Esophagus squamous epithelium (tissue), 5 donors: ENCODE results near the gene DHRS13. TPM values are rescaled to one million over a fixed set of nuclear protein-coding genes. Genes with fewer than 3 reads are reported as not detected.

Source experiments
- DNase-seq: peaks from one replicate; lab custom pipeline; 2025; lab: John Stamatoyannopoulos, UW
- H3K27ac ChIP-seq, 4 donors: fragments of 200-600 bp; sonication (generic); one replicate each; pipeline ENCODE4 v1.5.1; 2016 to 2019; ENCODE audit warnings: mild to moderate bottlenecking in 1 of 4
- H3K27me3 ChIP-seq, 4 donors: fragments of 200-600 bp; sonication (generic); 1 replicate in 3 of 4; 2 replicates in 1 of 4; pipeline versions ENCODE4 v1.5.1 to v1.6.0; 2017 to 2021; ENCODE audit warnings: antibody characterized with exemption in 1 of 4
- H3K36me3 ChIP-seq, 3 donors: fragments of 200-600 bp; sonication (generic); one replicate each; pipeline ENCODE4 v1.5.1; 2016 to 2019
- H3K4me1 ChIP-seq, 3 donors: fragments of 200-600 bp; sonication (generic); one replicate each; pipeline ENCODE4 v1.5.1; 2017 to 2019
- H3K4me3 ChIP-seq, 4 donors: fragments of 200-600 bp; sonication (generic); 1 replicate in 3 of 4; 2 replicates in 1 of 4; pipeline ENCODE4 v1.5.1; 2016 to 2019; ENCODE audit warnings: mild to moderate bottlenecking in 2 of 4, moderate library complexity in 1 of 4
- H3K9me3 ChIP-seq, 3 donors: fragments of 200-600 bp; sonication (generic); one replicate each; pipeline ENCODE4 v1.5.1; 2016 to 2019
- POLR2A ChIP-seq, 4 donors: fragments of 450-650 bp; IDR thresholded peaks; one replicate each; pipeline ENCODE4 v1.6.1; 2017; ENCODE audit warnings: antibody characterized with exemption in 4 of 4, mild to moderate bottlenecking in 4 of 4, moderate library complexity in 3 of 4
- WGBS, 2 donors: methylation state at CpG; one replicate each; pipeline ENCODE4 v1.1.5; 2018; 5-methylcytosine and 5-hydroxymethylcytosine counted together
- intact Hi-C: fragments of 100-400 bp; cut with DNase I; formaldehyde crosslinking; loops from one replicate; pipeline ENCODE4 v1.15.0; 2022
- total RNA-seq, 4 donors: library from RNA; depleted of rRNA; stranded (reverse); fragments of >200 nt; gene quantifications; one replicate each; pipeline ENCODE4 v1.1.0, GENCODE V29; 2016
- TF ChIP-seq, protein P1 (sequence below), 6 experiments: fragments of 450-650 bp in 4 of 6; fragments of 200-600 bp in 2 of 6; sonication (generic) in 2 of 6; IDR thresholded peaks; one replicate each; pipeline ENCODE4 v1.5.1; 2016 to 2019; ENCODE audit warnings: antibody characterized with exemption in 6 of 6, mild to moderate bottlenecking in 4 of 6, moderate library complexity in 4 of 6
- donor health status: DM: yes; HTN: yes; CAD: no.

The DHRS13 gene
- total RNA-seq, 4 donors from 2014 or later = 10.3 to 17.0 (median 14.9) TPM

DNA sequence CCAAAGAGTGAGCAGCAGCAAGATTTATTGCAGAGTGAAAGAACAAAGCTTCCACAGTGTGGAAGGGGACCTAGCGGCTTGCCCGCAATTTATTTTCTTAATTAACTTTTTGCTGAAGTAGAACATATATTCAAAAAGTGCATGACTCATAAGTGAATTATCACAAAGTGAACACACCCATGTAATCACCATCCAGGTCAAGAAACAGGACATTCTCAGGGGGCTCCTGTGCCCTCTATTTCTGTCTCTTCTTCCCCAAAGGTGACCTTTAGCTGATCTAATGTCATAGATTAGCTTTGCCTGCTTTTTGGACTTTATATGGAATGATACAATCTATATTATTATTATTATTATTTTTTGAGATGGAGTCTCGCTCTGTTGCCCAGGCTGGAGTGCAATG is 28.1 kb downstream of the DHRS13 start:
- Histone ChIP-seq H3K27ac (no peak overlapping the region), H3K4me3 (no peak overlapping the region), H3K36me3 (peaks cover 1 to 24% (median 13%) of the 10 kb centered on the region in 3 donors), H3K27me3 (no peaks in the 10 kb centered on the region), H3K4me1 (peaks cover 0 to 26% (median 0%) of the 10 kb centered on the region in 3 donors), H3K9me3 (no peaks in the 10 kb centered on the region)
- WGBS, 2 donors = 82 to 90% methylated on average over 3 of the region's 3 CpGs
- TF ChIP-seq, protein P1, sequence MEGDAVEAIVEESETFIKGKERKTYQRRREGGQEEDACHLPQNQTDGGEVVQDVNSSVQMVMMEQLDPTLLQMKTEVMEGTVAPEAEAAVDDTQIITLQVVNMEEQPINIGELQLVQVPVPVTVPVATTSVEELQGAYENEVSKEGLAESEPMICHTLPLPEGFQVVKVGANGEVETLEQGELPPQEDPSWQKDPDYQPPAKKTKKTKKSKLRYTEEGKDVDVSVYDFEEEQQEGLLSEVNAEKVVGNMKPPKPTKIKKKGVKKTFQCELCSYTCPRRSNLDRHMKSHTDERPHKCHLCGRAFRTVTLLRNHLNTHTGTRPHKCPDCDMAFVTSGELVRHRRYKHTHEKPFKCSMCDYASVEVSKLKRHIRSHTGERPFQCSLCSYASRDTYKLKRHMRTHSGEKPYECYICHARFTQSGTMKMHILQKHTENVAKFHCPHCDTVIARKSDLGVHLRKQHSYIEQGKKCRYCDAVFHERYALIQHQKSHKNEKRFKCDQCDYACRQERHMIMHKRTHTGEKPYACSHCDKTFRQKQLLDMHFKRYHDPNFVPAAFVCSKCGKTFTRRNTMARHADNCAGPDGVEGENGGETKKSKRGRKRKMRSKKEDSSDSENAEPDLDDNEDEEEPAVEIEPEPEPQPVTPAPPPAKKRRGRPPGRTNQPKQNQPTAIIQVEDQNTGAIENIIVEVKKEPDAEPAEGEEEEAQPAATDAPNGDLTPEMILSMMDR (IDR thresholded peaks at IDR 0.05) = no peak
- no peak for TF ChIP-seq POLR2A (IDR thresholded peaks at IDR 0.05)
- intact Hi-C loops = no loop called here
- no peak for DNase-seq

DNA sequence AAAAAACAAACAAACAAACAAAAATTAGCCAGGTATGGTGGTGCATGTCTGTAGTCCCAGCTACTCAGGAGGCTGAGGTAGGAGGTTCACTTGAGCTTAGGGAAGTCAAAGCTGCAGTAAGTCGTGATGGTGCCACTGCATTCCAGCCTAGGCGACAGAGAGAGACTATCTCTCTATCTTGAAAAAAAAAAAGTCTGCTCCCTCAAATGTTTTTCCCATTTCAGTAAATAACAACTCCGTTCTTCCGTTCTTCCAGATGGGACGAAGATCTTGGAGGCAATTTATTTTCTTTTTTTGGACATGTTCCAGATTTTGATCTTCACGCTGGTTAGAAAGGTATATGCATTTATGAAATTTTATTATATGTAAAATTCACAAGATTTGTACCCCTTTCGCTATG is 29.0 kb downstream of the DHRS13 start:
- WGBS, 2 donors = 87 to 91% methylated on average over 7 of the region's 7 CpGs

DNA sequence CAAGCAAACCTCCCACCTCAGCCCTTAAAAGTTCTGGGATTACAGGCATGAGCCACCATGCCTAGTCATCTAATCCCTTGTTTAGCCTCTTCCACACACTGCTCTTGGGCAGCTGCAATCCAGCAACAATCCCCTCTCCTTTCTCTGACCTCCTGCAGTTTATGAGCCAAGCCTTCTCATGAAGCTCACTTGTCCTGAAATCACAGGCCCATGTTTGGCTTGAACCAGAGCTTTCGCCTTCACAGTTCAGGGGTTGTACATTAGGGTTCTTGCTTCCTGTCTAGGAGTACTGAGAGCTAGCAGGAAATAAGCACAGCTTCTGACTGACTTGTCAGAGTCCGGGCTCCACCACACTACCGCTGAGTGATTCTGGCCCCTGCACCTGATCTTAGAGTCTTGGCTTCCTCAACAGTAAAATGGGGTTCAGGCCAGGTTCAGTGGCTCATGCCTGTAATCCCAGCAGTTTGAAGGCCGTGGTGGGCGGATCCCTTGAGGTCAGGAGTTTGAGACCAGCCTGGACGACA is 31.8 kb downstream of the DHRS13 start:
- H3K4me1 ChIP-seq = peaks cover 0 to 31% (median 0%) of the 10 kb centered on the region in 3 donors
- WGBS, 2 donors = 77 to 86% methylated on average over 1 to 4 of the region's 6 CpGs
- no peaks in the 10 kb centered on the region for H3K27me3 ChIP-seq
- no peak for DNase-seq
- H3K36me3 ChIP-seq = no peaks in the 10 kb centered on the region
- no peak for TF ChIP-seq POLR2A (IDR thresholded peaks at IDR 0.05)
- TF ChIP-seq, protein P1 (IDR thresholded peaks at IDR 0.05) = no peak
- H3K9me3 ChIP-seq = no peaks in the 10 kb centered on the region
- intact Hi-C loops = no loop called here
- H3K27ac ChIP-seq = peak overlapping the region in 1 of 4 donors; percentile 3
- no peak overlapping the region for H3K4me3 ChIP-seq

More for the DNA sequence above, 29.0 kb downstream of the DHRS13 start:
- H3K4me1 ChIP-seq = peaks cover 0 to 26% (median 0%) of the 10 kb centered on the region in 3 donors
- H3K27me3 ChIP-seq = no peaks in the 10 kb centered on the region
- TF ChIP-seq, protein P1 (IDR thresholded peaks at IDR 0.05) = no peak
- no peak for TF ChIP-seq POLR2A (IDR thresholded peaks at IDR 0.05)
- intact Hi-C loops = no loop called here
- no peaks in the 10 kb centered on the region for H3K9me3 ChIP-seq
- DNase-seq = no peak
- no peak overlapping the region for H3K27ac ChIP-seq
- H3K4me3 ChIP-seq = no peak overlapping the region
- peaks cover 0 to 15% (median 5%) of the 10 kb centered on the region in 3 donors for H3K36me3 ChIP-seq

DNA sequence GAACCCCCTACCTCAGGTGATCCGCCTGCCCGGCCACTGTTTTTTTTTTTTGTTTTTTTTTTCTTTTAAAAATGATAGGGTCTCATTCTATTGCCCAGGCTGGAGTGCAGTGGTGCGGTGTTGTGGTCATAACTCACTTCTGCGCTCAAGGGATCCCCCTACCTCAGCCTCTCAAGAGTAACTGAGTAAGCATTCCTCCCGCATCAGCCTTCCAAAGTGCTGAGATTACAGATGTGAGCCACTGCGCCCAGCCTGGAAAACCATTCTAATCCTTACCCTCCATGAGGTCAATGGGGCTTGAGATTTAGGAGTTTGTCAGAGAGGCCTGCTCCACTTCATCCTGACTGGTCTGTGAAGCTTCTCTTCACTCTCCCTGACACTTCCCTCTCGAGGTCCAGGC is 35.6 kb downstream of the DHRS13 start:
- Histone ChIP-seq H3K9me3 (no peaks in the 10 kb centered on the region), H3K27ac (no peak overlapping the region), H3K36me3 (no peaks in the 10 kb centered on the region), H3K4me3 (no peak overlapping the region), H3K4me1 (peaks cover 0 to 22% (median 0%) of the 10 kb centered on the region in 3 donors), H3K27me3 (no peaks in the 10 kb centered on the region)
- TF ChIP-seq, protein P1 (IDR thresholded peaks at IDR 0.05) = no peak
- TF ChIP-seq POLR2A (IDR thresholded peaks at IDR 0.05) = no peak
- DNase-seq = no peak
- 90% methylated on average over 6 to 7 of the region's 7 CpGs for WGBS, 2 donors
- intact Hi-C loops = no loop called here

DNA sequence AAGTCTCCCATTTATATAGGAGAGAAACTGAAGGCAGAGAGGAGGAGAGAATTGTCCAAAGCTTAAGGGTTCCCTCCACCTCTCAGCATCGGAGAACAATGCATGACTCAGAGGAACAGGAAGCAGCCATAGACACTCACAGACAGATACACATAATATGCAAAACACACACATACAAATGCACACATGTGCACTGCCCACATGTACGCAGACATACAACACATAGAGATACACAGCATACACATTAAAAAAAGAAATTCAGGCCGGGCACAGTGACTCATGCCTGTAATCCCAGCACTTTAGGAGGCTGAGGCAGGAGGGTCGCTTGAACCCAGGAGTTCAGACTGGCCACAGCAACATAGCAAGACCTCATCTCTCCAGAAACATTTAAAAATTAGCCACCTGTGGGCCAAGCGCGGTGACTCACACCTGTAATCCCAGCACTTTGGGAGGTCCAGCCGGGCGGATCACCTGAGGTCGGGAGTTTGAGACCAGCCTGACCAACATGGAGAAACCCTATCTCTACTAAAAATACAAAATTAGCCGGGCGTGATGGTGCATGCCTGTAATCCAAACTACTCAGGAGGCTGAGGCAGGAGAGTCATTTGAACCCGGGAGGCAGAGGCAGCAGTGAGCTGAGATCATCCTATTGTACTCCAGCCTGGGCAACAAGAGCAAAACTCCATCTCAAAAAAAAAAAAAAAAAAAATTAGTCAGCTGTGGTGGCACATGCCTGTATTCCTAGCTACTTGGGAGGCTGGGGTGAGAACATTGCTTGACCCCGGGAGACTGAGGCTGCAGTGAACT is 36.7 kb downstream of the DHRS13 start:
- no peak overlapping the region for H3K4me3 ChIP-seq
- H3K27ac ChIP-seq = no peak overlapping the region
- 81 to 82% methylated on average over 12 of the region's 13 CpGs for WGBS, 2 donors
- intact Hi-C loops = no loop called here
- no peak for DNase-seq
- peaks cover 0 to 7% (median 0%) of the 10 kb centered on the region in 3 donors for H3K36me3 ChIP-seq
- no peaks in the 10 kb centered on the region for H3K27me3 ChIP-seq
- H3K4me1 ChIP-seq = peaks cover 0 to 19% (median 0%) of the 10 kb centered on the region in 3 donors
- no peak for TF ChIP-seq POLR2A (IDR thresholded peaks at IDR 0.05)
- TF ChIP-seq, protein P1 (IDR thresholded peaks at IDR 0.05) = no peak
- no peaks in the 10 kb centered on the region for H3K9me3 ChIP-seq
